ENCODE measurements around the gene ERCC6.

ERCC6 gene

DNA sequence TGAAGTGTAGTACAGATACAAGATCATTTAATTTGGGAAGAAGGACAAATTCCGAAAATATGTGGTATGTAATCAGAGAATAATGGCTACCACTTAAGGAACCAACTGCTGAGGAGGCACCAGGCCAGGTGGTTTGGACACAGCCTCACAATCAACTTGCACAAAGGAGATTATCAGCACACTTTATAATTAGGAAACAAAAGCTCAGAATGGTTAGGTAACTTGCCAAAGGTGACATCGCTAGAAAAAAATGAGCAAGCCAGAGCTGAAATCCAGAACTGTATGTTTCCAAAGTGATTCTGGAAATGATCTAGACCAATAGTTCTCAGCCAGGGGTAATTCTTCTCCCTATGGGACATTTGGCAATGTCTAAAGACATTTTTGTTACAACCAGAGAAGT is 36.6 kb downstream of the ERCC6 start:
- TF ChIP-seq, protein P1, sequence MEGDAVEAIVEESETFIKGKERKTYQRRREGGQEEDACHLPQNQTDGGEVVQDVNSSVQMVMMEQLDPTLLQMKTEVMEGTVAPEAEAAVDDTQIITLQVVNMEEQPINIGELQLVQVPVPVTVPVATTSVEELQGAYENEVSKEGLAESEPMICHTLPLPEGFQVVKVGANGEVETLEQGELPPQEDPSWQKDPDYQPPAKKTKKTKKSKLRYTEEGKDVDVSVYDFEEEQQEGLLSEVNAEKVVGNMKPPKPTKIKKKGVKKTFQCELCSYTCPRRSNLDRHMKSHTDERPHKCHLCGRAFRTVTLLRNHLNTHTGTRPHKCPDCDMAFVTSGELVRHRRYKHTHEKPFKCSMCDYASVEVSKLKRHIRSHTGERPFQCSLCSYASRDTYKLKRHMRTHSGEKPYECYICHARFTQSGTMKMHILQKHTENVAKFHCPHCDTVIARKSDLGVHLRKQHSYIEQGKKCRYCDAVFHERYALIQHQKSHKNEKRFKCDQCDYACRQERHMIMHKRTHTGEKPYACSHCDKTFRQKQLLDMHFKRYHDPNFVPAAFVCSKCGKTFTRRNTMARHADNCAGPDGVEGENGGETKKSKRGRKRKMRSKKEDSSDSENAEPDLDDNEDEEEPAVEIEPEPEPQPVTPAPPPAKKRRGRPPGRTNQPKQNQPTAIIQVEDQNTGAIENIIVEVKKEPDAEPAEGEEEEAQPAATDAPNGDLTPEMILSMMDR (IDR thresholded peaks at IDR 0.05; ENCODE audit: borderline replicate concordance, control extremely low read depth, extremely low read depth, insufficient read depth, missing control alignments), result no peak
- no peak for DNase-seq (ENCODE audit: low spot score)

DNA sequence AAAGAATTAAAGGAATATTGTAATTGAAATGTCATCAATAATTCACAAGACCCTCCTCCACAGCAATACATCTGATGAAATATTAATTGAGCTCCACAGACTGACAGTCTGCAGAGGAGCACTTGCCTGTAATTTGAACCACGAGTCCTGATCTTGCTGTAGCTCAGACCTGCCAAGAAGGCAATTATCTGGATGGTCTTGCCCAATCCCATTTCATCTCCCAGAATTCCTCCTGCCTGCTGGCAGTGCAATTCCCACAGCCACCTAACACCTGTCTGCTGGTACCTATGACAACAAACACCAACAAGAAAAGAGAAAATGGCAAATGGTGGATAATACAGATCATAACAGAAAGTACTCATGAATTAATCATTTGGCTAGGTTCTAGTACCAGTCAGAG is 38.5 kb downstream of the ERCC6 start:
- no peak for DNase-seq (ENCODE audit: low spot score)
- in situ Hi-C loops (cut with MboI; ENCODE audit: low sequenced_read_pairs, unreplicated experiment), result no loop called here

More for the DNA sequence above, 36.6 kb downstream of the ERCC6 start:
- in situ Hi-C loops (cut with MboI; ENCODE audit: low sequenced_read_pairs, unreplicated experiment), result no loop called here

DNA sequence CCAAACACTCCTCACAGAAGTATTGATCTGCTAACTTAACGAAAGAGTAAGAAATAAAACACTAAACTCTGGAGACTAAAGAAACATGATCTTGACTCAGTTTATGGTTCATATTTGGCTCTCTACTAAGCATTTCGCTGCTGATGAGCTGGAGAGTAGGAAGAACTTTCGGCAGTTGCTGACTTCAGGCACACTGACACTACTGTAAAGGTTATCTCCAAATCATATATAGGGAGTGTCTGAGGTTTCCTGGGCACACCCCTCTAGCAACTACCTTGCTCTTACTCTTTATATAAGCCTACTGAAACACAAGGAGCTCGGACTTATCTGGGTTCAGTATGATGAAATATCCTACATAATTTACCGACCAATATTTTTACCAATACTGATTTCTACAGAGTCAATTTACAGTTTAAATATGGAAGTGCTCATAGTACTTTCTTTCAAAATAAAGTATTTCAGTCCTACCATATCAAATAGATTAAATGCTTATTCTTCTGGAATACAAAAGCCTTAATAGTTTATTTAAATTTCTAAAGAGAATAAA is 39.5 kb downstream of the ERCC6 start:
- no peak for DNase-seq (ENCODE audit: low spot score)
- TF ChIP-seq, protein P1 (IDR thresholded peaks at IDR 0.05; ENCODE audit: borderline replicate concordance, control extremely low read depth, extremely low read depth, insufficient read depth, missing control alignments), result no peak
- in situ Hi-C loops (cut with MboI; ENCODE audit: low sequenced_read_pairs, unreplicated experiment), result no loop called here

More for the DNA sequence above, 38.5 kb downstream of the ERCC6 start:
- TF ChIP-seq, protein P1 (IDR thresholded peaks at IDR 0.05; ENCODE audit: borderline replicate concordance, control extremely low read depth, extremely low read depth, insufficient read depth, missing control alignments), result no peak

DNA sequence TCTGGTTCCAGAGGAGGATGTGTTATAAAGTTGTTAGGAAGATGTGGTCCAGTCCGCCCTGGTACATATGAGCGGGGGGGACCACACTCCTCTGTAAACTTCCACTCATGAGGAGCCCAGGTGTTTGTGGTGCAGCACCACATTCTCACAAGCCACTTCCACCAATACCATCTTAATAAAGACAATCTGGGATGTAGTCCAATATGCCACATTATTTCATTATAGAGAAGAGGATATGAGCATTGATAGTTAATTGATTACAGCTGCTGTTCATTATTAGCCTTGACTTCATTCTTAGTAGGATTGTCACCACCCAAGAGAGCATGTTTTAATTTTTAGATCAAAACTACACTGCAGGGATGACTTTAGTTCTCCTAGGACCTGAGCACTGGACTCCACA is 40.5 kb downstream of the ERCC6 start:
- in situ Hi-C loops (cut with MboI; ENCODE audit: low sequenced_read_pairs, unreplicated experiment), result no loop called here
- DNase-seq (ENCODE audit: low spot score), result no peak
- TF ChIP-seq, protein P1 (IDR thresholded peaks at IDR 0.05; ENCODE audit: borderline replicate concordance, control extremely low read depth, extremely low read depth, insufficient read depth, missing control alignments), result no peak

DNA sequence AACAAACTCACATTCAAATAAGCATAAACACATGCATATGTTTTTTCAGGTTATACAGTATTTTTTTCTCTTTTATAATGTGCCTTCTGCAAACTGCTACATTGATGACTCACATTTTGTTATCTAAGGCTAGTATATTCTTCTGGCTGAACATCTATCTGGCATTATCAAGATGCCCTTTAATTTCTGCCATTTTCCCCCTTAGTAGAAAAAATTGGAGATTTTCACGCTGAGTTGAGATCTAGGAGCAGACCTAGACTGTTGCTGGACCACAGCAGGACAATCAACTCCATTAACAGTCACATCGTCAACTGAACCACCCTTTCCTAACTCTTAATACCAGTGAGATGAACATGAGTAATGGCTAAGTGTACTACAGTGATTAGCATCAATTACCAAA is 41.6 kb downstream of the ERCC6 start:
- no peak for DNase-seq (ENCODE audit: low spot score)
- TF ChIP-seq, protein P1 (IDR thresholded peaks at IDR 0.05; ENCODE audit: borderline replicate concordance, control extremely low read depth, extremely low read depth, insufficient read depth, missing control alignments), result no peak
- in situ Hi-C loops (cut with MboI; ENCODE audit: low sequenced_read_pairs, unreplicated experiment), result no loop called here

DNA sequence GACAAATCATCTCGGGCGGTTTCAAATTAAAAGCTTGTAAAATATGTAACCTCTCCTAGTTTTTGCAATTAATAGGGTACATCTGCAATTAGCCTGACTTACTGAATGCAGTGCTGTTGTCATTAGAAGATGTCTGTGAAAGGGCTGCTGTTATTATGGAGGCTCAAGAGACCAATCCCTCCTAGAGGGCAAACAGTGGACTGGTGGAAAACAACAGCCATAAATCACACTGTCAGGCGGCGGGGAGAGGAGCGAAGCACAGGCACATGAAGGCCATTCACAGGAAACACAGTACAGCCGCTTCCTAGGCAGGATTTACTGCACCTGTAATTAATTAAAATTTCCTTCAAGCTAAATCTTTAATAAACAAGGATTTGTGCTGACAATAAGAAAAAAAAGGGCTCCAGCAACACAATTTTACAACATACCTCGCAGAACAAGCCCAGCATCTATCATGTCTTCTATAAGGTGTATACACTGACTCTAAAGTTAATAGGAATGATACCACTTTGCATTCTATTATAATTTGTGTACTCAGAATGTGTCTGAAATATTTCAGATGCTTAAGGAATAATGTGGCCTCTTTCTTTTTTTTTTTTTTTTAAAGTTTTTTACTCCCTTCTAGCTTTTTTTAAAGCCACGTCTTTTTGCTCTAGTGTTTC is 50.7 kb downstream of the ERCC6 start:
- TF ChIP-seq, protein P1 (IDR thresholded peaks at IDR 0.05; ENCODE audit: borderline replicate concordance, control extremely low read depth, extremely low read depth, insufficient read depth, missing control alignments), result no peak
- no peak for DNase-seq (ENCODE audit: low spot score)
- in situ Hi-C loops (cut with MboI; ENCODE audit: low sequenced_read_pairs, unreplicated experiment), result no loop called here

Data from GM13976 (cell line).